GM19463 (cell line): ENCODE measurements around the gene GABPB1.

Experiments used
- ATAC-seq: cut with Tn5 transposase; IDR thresholded peaks from one replicate; pipeline ENCODE4 v1.9.1; 2021; ENCODE audit warnings: mild to moderate bottlenecking, moderate library complexity; ENCODE audit not compliant: unreplicated experiment

Gene GABPB1

GRCh38 chr15:50345298-50345697 is 9.7 kb downstream of the GABPB1 start:
- no peak for ATAC-seq

GRCh38 chr15:50344006-50344464 is 11.0 kb downstream of the GABPB1 start:
- no peak for ATAC-seq

DNA sequence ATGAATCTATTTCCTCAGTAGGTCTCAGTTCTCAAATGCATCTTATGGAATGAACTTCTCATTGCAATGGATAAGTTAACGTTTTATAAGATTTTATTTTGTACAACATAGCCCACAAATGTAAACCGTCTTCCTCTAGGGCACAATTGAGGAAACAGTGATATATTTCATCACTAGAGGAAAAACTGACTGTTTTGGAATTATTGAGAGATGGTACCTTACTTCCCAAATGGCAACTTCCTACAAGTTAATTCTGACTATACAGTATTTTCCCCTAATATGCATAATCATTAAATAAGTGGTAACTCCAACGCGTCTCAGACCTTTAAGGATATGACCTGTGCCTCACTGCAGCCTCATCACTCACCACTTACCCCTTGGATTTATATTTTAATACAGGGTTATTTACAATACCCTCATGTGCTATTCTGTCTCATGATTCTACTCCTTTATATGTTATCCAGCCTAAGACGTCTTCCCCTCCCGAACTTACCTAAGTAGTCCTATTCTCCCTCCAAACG is 13.3 kb downstream of the GABPB1 start:
- ATAC-seq, result no peak

- no peak for ATAC-seq
Observed at GRCh38 chr15:50340416-50340815, 14.6 kb downstream of the GABPB1 start.

DNA sequence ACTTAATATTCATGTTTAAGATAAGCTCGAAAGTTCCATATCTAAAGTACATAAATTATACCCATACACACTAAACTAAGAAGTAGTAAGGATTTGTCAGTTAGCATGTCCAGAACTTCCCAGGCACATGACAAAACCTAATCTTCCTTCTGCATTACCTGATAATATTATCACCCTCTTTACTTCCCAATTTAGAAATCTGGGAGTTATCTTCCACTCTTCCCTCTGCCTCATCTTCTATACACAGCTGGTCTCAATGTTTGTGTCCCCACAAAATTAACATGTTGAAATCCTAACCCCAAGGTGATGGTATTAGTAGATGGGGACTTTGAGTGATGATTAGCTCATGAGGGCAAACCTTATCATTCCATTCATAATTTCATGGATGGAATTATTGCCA is 15.3 kb downstream of the GABPB1 start:
- ATAC-seq, result no peak

GRCh38 chr15:50335251-50335650 is 19.7 kb downstream of the GABPB1 start:
- ATAC-seq, result no peak

DNA sequence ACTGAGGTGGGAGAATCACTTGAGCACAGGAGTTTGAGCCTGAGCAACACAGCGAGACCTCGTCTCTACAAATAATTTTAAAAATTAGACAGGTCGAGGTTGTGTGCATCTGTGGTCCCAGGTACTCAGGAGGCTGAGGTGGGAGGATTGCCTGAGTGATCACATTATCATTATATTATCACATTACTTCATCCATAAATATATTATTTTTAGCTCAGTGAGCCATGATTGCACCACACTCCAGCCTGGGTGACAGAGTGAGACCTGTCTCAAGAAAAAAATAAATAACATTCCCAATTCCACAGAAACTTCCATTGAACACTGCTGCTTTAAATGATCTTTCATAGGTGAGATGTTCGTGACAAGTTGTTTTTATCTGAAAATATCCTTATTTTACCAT is 21.8 kb downstream of the GABPB1 start:
- ATAC-seq, result no peak

DNA sequence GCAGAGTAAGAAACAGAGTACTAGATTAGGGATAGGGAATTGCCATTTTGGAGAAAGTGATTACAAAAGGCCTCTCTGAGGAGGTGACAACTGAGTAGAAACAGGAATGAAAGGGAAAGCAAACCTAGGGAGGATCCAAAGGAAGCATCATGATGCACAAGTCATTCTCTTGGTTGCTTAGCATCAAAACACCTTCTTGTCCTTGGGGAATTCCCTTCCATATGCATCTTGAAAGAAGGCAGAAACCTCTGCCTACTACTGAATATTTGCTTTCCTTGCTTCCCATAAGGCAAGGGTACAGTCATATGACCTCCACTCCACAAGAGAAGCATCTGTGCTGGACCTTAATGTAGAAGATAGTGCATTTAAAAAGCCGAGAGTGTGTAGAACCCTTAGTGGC is 24.1 kb downstream of the GABPB1 start:
- no peak for ATAC-seq

DNA sequence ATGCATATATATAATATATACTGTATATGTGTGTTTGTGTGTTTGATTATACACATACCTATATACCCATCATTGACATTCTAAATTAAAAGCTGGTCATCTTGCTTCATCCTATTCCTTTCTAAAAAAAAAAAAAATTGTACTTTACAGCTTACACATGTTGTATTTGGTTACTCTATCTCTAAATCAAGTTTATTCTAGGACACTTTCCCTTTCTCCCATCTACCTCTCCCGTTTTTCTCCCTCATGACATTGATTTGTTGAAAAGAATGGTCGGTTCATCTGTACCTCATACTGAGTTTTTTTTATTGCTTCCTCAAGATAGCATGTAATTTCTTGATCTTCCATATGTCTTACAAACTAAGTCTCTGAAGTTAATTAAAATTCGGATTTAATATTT is 26.9 kb downstream of the GABPB1 start:
- no peak for ATAC-seq

DNA sequence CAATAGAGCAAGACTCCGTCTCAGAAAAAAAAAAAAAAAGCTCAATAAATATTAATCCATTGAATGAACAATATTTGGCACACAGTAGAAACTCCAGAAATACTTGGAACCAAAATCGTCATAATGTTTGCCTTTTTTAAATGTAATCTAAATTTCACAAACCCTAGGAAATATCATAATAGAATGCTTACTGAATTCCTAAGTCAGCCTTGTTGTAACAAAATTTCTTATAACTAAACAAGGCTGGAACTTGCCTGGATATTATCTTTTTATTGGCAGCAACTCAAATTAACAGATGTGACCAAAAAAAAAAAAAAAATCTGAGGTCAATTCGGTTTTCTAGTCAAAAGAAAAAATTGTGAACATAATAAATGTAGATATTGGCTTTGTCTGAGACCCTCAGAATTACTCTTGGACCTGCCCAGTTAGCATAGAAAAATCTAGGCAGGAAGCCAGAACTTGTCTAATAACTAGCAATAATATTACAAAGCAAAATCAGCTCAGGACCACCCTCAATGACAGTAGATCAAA is 33.3 kb downstream of the GABPB1 start:
- ATAC-seq, result no peak

DNA sequence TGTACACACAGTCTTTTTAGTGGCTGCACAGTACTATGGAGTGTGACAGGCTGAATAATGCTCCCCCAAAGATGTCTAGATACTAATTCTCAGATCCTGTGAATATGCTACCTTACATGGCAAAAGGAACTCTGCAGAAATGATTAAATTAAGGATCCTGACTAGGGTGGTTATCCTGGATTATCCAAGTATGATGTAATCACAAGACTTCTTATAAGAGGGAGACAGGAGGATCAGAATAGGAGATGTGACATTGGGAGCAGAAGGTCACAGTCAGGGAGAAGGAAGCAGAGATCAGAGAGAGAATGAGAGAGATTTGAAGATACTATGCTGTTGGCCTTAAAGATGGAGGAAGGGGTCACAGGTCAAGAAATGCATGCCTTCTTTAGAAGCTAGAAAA is 34.5 kb downstream of the GABPB1 start:
- ATAC-seq, result no peak

DNA sequence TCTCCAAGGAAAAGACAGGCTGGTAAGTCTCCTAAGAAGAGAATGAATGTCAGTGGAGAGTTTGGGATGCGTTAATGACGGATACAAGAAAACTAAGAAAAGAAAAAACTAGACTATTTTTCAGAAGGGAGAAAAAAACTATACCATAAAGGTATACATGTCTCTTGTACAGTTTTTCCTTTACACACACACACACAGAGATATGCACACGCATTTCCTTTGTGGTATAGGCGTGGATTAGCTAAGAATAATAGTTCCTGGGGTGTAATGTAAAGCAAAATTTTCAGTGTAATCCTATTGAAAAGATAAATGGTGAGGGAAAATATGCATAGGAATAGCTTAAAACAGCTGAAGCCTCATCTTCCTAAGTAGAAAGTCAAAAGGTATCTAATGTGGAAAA is 36.3 kb downstream of the GABPB1 start:
- no peak for ATAC-seq

DNA sequence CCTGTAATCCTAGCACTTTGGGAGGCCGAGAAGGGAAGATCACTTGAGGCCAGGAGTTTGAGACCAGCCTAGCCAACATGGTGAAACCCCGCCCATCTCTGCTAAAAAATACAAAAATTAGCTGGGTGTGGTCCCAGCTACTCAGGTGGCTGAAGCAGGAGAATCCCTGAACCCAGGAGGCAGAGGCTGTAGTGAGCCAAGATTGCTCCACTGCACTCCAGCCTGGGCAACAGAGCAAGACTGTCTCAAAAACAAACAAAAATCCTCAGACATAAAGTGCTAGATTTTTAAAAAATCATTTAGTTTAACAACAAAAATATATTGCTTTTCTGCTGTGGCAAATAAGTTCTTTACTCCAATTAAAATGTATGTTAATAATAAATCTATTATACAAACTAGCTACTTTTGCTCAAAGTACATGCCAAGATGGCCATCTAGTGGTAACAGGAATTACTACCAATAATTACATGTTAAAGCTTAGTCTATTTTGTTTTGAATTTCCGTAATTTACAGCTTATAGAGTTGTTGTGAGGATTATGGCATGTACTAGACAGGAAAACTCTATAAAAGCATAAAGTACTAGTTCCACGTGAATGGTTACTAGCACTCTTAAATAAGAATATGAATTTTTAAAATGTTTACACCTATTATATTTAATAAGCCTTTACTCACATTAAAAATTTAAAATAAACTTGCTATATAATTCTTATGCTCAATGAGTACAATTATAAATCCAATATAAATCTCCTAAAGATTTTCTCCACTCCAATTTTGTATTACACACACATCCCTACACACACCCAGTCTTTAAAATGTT is 39.0 kb downstream of the GABPB1 start:
- ATAC-seq, result no peak

GRCh38 chr15:50312636-50313035 is 42.4 kb downstream of the GABPB1 start:
- ATAC-seq, result no peak

DNA sequence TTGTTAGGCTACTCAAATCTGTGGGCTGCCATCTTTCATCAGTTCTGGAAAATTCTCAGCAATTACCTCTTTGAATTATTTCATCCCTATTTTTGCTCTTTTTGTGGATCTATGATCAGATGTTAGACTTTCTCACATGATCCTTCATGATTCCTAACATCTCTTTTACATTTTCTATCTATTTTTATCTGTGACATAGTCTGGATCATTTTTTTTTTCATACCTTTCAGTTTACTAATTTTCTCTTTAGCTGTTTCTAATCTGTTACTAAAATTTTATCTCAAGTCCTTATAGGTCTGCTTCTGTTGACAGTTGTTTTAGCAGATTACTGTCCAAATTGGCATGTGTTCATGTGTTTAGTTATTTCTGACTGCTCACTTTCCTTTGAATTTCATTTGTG is 47.2 kb downstream of the GABPB1 start:
- ATAC-seq, result no peak

GRCh38 chr15:50304836-50305235 is 50.2 kb downstream of the GABPB1 start:
- no peak for ATAC-seq

- ATAC-seq, result no peak
Observed at GRCh38 chr15:50302581-50302980, 52.4 kb downstream of the GABPB1 start.

DNA sequence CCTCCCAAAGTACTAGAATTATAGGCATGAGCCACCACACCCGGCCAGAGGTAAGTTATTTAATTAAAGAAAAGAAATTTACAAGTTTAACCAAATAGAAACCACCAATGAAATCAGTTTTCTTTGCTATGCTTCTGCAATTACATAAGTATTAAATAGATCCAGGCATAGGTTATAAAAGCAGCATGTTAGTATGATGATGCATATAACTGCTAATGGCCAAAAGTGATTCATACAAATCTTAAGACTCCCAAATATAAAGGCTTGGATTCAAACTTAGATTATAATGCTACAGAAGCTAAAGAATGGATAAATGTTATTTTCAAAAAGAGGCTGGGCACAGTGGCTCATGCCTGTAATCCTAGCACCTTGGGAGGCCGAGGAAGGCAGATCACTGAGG is 56.7 kb downstream of the GABPB1 start:
- ATAC-seq, result no peak

DNA sequence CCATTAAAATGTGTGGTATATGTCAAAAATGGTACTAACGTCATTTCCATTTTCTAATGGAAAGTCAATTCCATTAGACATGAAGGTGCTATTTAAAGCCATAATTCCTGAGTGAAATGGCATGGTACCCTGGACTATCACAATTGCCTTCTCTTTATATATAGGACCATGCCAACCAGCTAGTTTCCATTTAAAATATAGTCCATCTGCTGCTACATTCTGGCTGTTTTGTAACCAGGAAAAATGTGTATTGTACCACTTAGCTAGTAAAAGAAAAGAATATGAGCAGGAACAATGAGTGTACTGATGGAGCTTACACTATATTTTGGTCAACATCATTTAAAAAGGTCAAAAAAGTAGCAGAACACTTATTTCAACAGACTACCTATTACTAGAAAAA is 59.0 kb downstream of the GABPB1 start:
- no peak for ATAC-seq

DNA sequence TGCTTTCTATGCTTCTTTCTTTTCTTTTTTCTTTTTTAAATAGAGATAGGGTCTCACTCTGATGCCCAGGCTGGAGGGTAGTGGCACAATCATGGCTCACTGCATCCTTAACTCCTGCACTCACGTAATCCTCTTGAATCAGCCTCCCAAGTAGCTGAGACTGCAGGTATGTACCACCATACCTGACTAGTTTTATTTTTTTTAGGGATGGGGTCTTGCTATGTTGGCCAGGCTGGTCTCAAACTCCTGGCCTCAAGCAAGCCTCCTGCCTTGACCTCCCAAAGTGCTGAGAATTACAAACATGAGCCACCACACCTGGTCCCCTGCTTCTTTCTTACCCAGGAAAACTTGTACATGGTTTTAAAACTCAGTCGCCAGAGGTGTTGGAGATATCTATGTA is 65.2 kb downstream of the GABPB1 start:
- no peak for ATAC-seq

DNA sequence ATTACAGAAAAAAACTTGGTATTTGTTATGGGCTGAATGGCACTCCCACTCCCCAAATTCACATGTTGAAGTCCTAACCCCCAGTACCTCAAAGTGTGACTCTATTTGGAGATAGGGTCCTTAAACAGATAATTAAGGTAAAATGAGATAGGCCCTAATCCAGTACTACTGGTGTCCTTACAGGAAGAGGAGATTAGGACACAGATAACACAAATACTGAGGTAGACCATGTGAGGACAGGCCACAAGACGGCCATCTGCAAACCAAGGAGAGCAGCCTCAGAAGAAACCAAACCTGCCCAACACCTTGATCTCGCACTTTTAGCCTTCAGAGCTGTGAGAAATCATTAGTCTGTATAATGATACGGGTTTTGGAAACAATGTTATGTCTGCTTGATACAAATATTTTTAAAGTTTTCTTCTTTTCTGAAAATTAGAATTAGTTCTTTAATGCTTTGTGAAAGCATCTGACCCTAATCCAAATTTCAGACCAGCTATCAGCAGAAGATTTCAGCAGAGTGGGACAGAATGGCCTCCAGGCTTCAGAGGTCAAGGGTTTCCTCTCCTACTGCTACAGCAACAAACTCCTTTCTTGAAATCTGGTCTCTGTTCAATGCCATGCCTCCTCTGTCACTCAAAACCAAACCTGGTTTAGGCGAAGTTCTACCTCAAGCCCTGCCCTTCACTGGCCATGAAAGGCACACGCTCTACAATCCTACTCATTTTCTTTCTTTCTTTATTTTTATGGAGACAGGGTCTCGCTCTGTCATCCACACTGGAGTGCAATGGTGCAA is 67.5 kb downstream of the GABPB1 start:
- no peak for ATAC-seq

DNA sequence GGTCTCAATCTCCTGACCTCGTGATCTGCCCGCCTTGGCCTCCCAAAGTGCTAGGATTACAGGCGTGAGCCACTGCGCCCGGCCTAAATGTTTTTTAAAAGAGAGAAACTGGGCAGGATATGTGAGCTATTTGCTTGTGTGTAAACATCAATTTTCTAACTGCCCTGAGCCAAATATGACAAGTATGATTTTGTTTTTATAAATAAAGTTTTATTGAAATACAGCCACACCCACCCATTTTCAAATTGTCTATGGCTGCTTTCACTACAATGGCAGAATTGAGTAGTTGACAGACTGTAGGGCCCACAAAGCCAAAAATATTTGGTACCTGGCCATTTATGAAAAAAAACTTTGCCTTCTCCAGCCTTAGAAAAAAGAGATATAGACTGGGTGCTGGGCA is 73.6 kb downstream of the GABPB1 start:
- ATAC-seq, result no peak
